Measurements from ENCODE around the gene MKKS. TPM values are rescaled to one million over a fixed set of nuclear protein-coding genes. Genes with fewer than 3 reads are reported as not detected.

Gene MKKS
- total RNA-seq, 1 experiment from 2014 or later = 20.9 TPM

GRCh38 chr20:10436053-10436699 is 2.2 kb upstream of the MKKS start (continued):
- TF ChIP-seq IRF1 (CRISPR knock-in tag; IDR thresholded peaks at IDR 0.05) (no peak), ZBTB21 (CRISPR knock-in tag; IDR thresholded peaks at IDR 0.05; ENCODE audit: borderline replicate concordance) (no peak), MYBL2 (CRISPR knock-in tag; IDR thresholded peaks at IDR 0.05) (no peak), ATF2 (CRISPR knock-in tag; IDR thresholded peaks at IDR 0.05; ENCODE audit: borderline replicate concordance, low read depth) (no peak)

DNA sequence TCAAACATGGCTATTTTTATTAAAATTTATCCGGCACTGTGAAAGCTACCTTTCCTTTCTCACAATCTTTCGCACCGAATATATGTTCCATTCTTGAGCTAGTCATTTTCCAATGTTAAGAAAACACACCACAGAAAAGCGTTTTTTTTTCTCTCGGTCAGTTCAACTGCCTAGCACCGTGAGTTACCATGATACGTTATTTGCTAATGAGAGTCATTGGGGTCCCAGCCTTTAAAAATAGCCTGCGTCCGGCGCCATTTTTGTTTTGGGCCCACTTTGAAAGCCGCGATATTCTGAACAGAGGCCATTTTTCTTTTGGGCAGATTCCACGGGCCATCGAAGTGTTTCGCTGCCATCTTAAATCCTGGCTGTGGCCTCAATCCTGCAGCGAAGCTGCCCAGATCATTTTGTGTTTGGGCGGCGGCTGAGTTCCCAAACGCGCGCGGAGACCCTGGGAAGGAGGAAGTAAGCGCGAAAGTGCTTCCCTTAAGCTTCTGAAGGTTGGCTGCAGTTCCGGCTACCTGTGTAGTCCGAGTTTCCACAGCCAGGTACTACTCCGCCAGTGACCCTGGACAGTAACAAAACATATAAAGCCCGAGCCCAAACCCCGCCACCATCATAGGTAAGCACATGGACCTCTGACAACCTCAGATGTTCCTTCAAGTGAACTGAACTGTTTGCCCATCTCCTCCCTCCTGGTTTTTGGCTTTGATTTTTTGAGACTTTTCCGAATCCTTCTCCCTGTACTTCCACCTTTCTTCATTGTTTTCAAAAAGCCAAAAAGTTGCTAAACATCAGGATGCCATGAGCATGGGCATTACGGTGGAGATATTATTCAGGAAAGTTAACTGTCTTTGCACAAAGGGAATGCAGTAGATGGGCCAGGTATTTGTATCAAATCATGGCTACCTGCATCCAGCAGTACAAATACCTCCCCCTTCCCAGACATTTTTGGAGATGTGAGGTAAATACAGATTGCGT is 1.1 kb upstream of the MKKS start, which contains the start of gene SLX4IP:
TSS of gene SLX4IP (plus strand) at position 474 of the 981 bp plus-strand sequence. CDS start 22,900 bp downstream, outside the sequence.
- H3K27ac Mint-ChIP-seq = peak within 1 kb of the TSS; percentile 98
- no peaks in the 10 kb centered on the region; the same call in 1 of the 2 replicates for H3K36me3 Mint-ChIP-seq
- peak within 1 kb of the TSS; percentile 93 for H3K4me3 Mint-ChIP-seq
- DNase-seq (ENCODE audit: low spot score) (peak; percentile 87), ATAC-seq (peak; percentile 65)
- TF ChIP-seq ESRRA (CRISPR knock-in tag; IDR thresholded peaks at IDR 0.05; ENCODE audit: borderline replicate concordance) (no peak), EMX1 (CRISPR knock-in tag; IDR thresholded peaks at IDR 0.05) (0 out of 2 replicates have a peak, but pooled peaks have one; percentile 40), ZNF416 (CRISPR knock-in tag; IDR thresholded peaks at IDR 0.05) (no peak), ETV6 (CRISPR knock-in tag; IDR thresholded peaks at IDR 0.05) (peak; percentile 86), SMAD4 (CRISPR knock-in tag; IDR thresholded peaks at IDR 0.05) (no peak), RELA (CRISPR knock-in tag; IDR thresholded peaks at IDR 0.05; ENCODE audit: borderline replicate concordance) (no peak), CREB1 (CRISPR knock-in tag; IDR thresholded peaks at IDR 0.05) (no peak)
- TF ChIP-seq, protein P1, sequence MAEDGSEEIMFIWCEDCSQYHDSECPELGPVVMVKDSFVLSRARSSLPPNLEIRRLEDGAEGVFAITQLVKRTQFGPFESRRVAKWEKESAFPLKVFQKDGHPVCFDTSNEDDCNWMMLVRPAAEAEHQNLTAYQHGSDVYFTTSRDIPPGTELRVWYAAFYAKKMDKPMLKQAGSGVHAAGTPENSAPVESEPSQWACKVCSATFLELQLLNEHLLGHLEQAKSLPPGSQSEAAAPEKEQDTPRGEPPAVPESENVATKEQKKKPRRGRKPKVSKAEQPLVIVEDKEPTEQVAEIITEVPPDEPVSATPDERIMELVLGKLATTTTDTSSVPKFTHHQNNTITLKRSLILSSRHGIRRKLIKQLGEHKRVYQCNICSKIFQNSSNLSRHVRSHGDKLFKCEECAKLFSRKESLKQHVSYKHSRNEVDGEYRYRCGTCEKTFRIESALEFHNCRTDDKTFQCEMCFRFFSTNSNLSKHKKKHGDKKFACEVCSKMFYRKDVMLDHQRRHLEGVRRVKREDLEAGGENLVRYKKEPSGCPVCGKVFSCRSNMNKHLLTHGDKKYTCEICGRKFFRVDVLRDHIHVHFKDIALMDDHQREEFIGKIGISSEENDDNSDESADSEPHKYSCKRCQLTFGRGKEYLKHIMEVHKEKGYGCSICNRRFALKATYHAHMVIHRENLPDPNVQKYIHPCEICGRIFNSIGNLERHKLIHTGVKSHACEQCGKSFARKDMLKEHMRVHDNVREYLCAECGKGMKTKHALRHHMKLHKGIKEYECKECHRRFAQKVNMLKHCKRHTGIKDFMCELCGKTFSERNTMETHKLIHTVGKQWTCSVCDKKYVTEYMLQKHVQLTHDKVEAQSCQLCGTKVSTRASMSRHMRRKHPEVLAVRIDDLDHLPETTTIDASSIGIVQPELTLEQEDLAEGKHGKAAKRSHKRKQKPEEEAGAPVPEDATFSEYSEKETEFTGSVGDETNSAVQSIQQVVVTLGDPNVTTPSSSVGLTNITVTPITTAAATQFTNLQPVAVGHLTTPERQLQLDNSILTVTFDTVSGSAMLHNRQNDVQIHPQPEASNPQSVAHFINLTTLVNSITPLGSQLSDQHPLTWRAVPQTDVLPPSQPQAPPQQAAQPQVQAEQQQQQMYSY (CRISPR knock-in tag; IDR thresholded peaks at IDR 0.05) = peak; percentile 29; the same call in 1 of the 2 replicates
- TF ChIP-seq, protein P2, sequence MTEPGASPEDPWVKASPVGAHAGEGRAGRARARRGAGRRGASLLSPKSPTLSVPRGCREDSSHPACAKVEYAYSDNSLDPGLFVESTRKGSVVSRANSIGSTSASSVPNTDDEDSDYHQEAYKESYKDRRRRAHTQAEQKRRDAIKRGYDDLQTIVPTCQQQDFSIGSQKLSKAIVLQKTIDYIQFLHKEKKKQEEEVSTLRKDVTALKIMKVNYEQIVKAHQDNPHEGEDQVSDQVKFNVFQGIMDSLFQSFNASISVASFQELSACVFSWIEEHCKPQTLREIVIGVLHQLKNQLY (CRISPR knock-in tag; IDR thresholded peaks at IDR 0.05) = no peak
- no peaks in the 10 kb centered on the region for H3K27me3 Mint-ChIP-seq (ENCODE audit: low read depth)
- H3K9me3 Mint-ChIP-seq = no peaks in the 10 kb centered on the region
- peaks cover 31% of the 10 kb centered on the region for H3K4me1 Mint-ChIP-seq
- CTCF ChIA-PET = interaction anchor here (0.7 to 2.9 kb wide), 16 partner anchors 32 to 818 kb away, joined by 3 to 13 read pairs (median 4); partner anchors contain the start of genes ANKEF1, JAG1 and SNAP25
- POLR2A ChIA-PET = interaction anchor here (0.5 to 1.9 kb wide), 9 partner anchors 8 to 239 kb away, joined by 3 to 9 read pairs (median 4); partner anchors contain the start of genes JAG1 and SNAP25

GRCh38 chr20:10434467-10434831 is 427 bp upstream of the MKKS start:
- Mint-ChIP-seq H3K4me3 (peak overlapping the region; percentile 93), H3K27ac (peak overlapping the region; percentile 98), H3K9me3 (no peaks in the 10 kb centered on the region), H3K36me3 (no peaks in the 10 kb centered on the region; the same call in 1 of the 2 replicates), H3K4me1 (peaks cover 38% of the 10 kb centered on the region), H3K27me3 (ENCODE audit: low read depth) (no peaks in the 10 kb centered on the region)
- DNase-seq (ENCODE audit: low spot score) = peak; percentile 90
- POLR2A ChIA-PET = interaction anchor here (0.8 to 1.9 kb wide), 9 partner anchors 8 to 240 kb away, joined by 3 to 9 read pairs (median 4); partner anchors contain the start of genes JAG1 and SNAP25
- TF ChIP-seq PRRX2 (CRISPR knock-in tag; IDR thresholded peaks at IDR 0.05) = no peak
- TF ChIP-seq, protein P1 (CRISPR knock-in tag; IDR thresholded peaks at IDR 0.05) = peak; percentile 93
- no peak for TF ChIP-seq FOXP1 (CRISPR knock-in tag; IDR thresholded peaks at IDR 0.05; ENCODE audit: borderline replicate concordance)
- 0 out of 2 replicates have a peak, but pooled peaks have one; percentile 32 for TF ChIP-seq NFYB (CRISPR knock-in tag; conservative IDR thresholded peaks at IDR 0.05; ENCODE audit: low read depth)
- ATAC-seq = peak; percentile 72
- CTCF ChIA-PET = interaction anchor here (0.7 to 2.9 kb wide), 17 partner anchors 32 to 818 kb away, joined by 3 to 13 read pairs (median 4); partner anchors contain the start of genes ANKEF1, JAG1 and SNAP25

Data from WTC11 (cell line).